T47D (cell line): ENCODE data around the gene SNRK.

Experiments
- DNase-seq, 2 experiments: peaks; one replicate each; pipeline versions ENCODE4 v3.0.0 to v3.0.0-alpha.2; 2011 to 2012; ENCODE audit warnings: low read depth in 1 of 2, low spot score in 1 of 2
- JUND ChIP-seq: IDR thresholded peaks from 2 replicates; pipeline ENCODE4 v1.6.1; 2012; ENCODE audit warnings: low read depth
- in situ Hi-C: cut with HindIII; loops from 2 replicates; pipeline ENCODE4 v1.10.0; 2016; ENCODE audit warnings: low sequenced_read_pairs, low pct_unique_long_range_greater_than_20kb

SNRK gene

GRCh38 chr3:43327582-43327979, 41.2 kb downstream of the SNRK start:
- DNase-seq = no peak
- in situ Hi-C loops = no loop called here
- TF ChIP-seq JUND = no peak

GRCh38 chr3:43328653-43329052, 42.3 kb downstream of the SNRK start:
- DNase-seq = no peak
- in situ Hi-C loops = no loop called here
- TF ChIP-seq JUND = no peak

- DNase-seq = no peak
- in situ Hi-C loops = no loop called here
- no peak for TF ChIP-seq JUND
These were observed 44.6 kb downstream of the SNRK start for GRCh38 chr3:43330981-43331380.

GRCh38 chr3:43331381-43331780, 45.0 kb downstream of the SNRK start:
- in situ Hi-C loops = no loop called here
- no peak for DNase-seq
- TF ChIP-seq JUND = no peak

GRCh38 chr3:43334976-43335375, 48.6 kb downstream of the SNRK start:
- DNase-seq = no peak
- no peak for TF ChIP-seq JUND
- in situ Hi-C loops = no loop called here

GRCh38 chr3:43335799-43336198, 49.5 kb downstream of the SNRK start:
- no peak for DNase-seq
- in situ Hi-C loops = no loop called here
- no peak for TF ChIP-seq JUND

GRCh38 chr3:43338295-43338694, 52.0 kb downstream of the SNRK start:
- peak in 1 of 2 experiments; percentile 28 for DNase-seq
- in situ Hi-C loops = no loop called here
- TF ChIP-seq JUND = no peak

GRCh38 chr3:43340403-43340802, 54.1 kb downstream of the SNRK start:
- DNase-seq = no peak
- in situ Hi-C loops = no loop called here

GRCh38 chr3:43341788-43342187, 55.4 kb downstream of the SNRK start:
- no peak for TF ChIP-seq JUND
- in situ Hi-C loops = no loop called here
- DNase-seq = no peak

More at GRCh38 chr3:43340403-43340802, 54.1 kb downstream of the SNRK start:
- no peak for TF ChIP-seq JUND

- no peak for DNase-seq
- in situ Hi-C loops = no loop called here
- no peak for TF ChIP-seq JUND
These were observed 56.8 kb downstream of the SNRK start for GRCh38 chr3:43343185-43343584.

- no peak for TF ChIP-seq JUND
- no peak for DNase-seq
- in situ Hi-C loops = no loop called here
These were observed 57.5 kb downstream of the SNRK start for GRCh38 chr3:43343815-43344214.

GRCh38 chr3:43344520-43344919, 58.2 kb downstream of the SNRK start:
- in situ Hi-C loops = no loop called here
- DNase-seq = no peak
- no peak for TF ChIP-seq JUND

- no peak for DNase-seq
- in situ Hi-C loops = no loop called here
- no peak for TF ChIP-seq JUND
These were observed 58.9 kb downstream of the SNRK start for GRCh38 chr3:43345246-43345645.

- no peak for DNase-seq
- TF ChIP-seq JUND = no peak
- in situ Hi-C loops = no loop called here
These were observed 59.5 kb downstream of the SNRK start for GRCh38 chr3:43345877-43346276.
